ENCODE measurements around the gene KIF5C.

GRCh38 chr2:149070681-149071320 lies 195.8 kb downstream of the KIF5C start:
- TF ChIP-seq ZNF225 (CRISPR knock-in tag; IDR thresholded peaks at IDR 0.05) = no peak
- no peak for TF ChIP-seq NFYB (CRISPR knock-in tag; IDR thresholded peaks at IDR 0.05)
- no peak for TF ChIP-seq POLR2A (IDR thresholded peaks at IDR 0.05; ENCODE audit: insufficient read depth in 1 of 2, low read depth in 2 of 2, low read length in 2 of 2)
- no peak for TF ChIP-seq TCF7L2 (IDR thresholded peaks at IDR 0.05; ENCODE audit: low read depth, low read length)
- TF ChIP-seq, protein P1, sequence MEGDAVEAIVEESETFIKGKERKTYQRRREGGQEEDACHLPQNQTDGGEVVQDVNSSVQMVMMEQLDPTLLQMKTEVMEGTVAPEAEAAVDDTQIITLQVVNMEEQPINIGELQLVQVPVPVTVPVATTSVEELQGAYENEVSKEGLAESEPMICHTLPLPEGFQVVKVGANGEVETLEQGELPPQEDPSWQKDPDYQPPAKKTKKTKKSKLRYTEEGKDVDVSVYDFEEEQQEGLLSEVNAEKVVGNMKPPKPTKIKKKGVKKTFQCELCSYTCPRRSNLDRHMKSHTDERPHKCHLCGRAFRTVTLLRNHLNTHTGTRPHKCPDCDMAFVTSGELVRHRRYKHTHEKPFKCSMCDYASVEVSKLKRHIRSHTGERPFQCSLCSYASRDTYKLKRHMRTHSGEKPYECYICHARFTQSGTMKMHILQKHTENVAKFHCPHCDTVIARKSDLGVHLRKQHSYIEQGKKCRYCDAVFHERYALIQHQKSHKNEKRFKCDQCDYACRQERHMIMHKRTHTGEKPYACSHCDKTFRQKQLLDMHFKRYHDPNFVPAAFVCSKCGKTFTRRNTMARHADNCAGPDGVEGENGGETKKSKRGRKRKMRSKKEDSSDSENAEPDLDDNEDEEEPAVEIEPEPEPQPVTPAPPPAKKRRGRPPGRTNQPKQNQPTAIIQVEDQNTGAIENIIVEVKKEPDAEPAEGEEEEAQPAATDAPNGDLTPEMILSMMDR (CRISPR knock-in tag; IDR thresholded peaks at IDR 0.05) = no peak
- no peak for TF ChIP-seq IRF2 (CRISPR knock-in tag; IDR thresholded peaks at IDR 0.05)
- TF ChIP-seq, protein P2, sequence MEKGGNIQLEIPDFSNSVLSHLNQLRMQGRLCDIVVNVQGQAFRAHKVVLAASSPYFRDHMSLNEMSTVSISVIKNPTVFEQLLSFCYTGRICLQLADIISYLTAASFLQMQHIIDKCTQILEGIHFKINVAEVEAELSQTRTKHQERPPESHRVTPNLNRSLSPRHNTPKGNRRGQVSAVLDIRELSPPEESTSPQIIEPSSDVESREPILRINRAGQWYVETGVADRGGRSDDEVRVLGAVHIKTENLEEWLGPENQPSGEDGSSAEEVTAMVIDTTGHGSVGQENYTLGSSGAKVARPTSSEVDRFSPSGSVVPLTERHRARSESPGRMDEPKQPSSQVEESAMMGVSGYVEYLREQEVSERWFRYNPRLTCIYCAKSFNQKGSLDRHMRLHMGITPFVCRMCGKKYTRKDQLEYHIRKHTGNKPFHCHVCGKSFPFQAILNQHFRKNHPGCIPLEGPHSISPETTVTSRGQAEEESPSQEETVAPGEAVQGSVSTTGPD (CRISPR knock-in tag; IDR thresholded peaks at IDR 0.05) = no peak
- no peak for TF ChIP-seq SMAD3 (CRISPR knock-in tag; IDR thresholded peaks at IDR 0.05)
- TF ChIP-seq, protein P3, sequence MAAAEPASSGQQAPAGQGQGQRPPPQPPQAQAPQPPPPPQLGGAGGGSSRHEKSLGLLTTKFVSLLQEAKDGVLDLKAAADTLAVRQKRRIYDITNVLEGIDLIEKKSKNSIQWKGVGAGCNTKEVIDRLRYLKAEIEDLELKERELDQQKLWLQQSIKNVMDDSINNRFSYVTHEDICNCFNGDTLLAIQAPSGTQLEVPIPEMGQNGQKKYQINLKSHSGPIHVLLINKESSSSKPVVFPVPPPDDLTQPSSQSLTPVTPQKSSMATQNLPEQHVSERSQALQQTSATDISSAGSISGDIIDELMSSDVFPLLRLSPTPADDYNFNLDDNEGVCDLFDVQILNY (CRISPR knock-in tag; conservative IDR thresholded peaks at IDR 0.05) = no peak
- no peak for TF ChIP-seq ZNF12 (CRISPR knock-in tag; IDR thresholded peaks at IDR 0.05)
